IPS-20b (cell line): ENCODE results near the gene GPR32.
"Not testable (repeated sequence)": the region's sequence is repeated elsewhere in the genome, so short reads cannot be mapped to it uniquely, and the experiment has no call there.

Experiments
- H3K27ac ChIP-seq: one replicate; pipeline ENCODE4 v1.5.1; 2013; ENCODE audit warnings: low read length
- H3K27me3 ChIP-seq: 2 replicates; pipeline ENCODE4 v1.6.1; 2013; ENCODE audit warnings: mild to moderate bottlenecking, low read length, inconsistent platforms; ENCODE audit not compliant: insufficient read depth
- H3K36me3 ChIP-seq: 2 replicates; pipeline ENCODE4 v1.6.1; 2013; ENCODE audit warnings: low read depth, mild to moderate bottlenecking, inconsistent platforms, low read length, moderate library complexity; ENCODE audit not compliant: insufficient read depth
- H3K4me1 ChIP-seq: 2 replicates; pipeline ENCODE4 v1.6.1; 2013; ENCODE audit warnings: mild to moderate bottlenecking, control low read depth, inconsistent platforms, low read length, moderate library complexity; ENCODE audit not compliant: insufficient read depth
- H3K4me3 ChIP-seq: 2 replicates; pipeline ENCODE4 v1.5.1; 2013; ENCODE audit warnings: mild to moderate bottlenecking, low read length, inconsistent platforms
- H3K9ac ChIP-seq: 2 replicates; pipeline ENCODE4 v1.6.1; 2013; ENCODE audit warnings: low read depth, mild to moderate bottlenecking, inconsistent platforms, low read length, moderate library complexity
- H3K9me3 ChIP-seq: 2 replicates; pipeline ENCODE4 v1.6.1; 2013; ENCODE audit warnings: mild to moderate bottlenecking, low read depth, low read length, inconsistent platforms; ENCODE audit not compliant: insufficient read depth

Gene GPR32

DNA sequence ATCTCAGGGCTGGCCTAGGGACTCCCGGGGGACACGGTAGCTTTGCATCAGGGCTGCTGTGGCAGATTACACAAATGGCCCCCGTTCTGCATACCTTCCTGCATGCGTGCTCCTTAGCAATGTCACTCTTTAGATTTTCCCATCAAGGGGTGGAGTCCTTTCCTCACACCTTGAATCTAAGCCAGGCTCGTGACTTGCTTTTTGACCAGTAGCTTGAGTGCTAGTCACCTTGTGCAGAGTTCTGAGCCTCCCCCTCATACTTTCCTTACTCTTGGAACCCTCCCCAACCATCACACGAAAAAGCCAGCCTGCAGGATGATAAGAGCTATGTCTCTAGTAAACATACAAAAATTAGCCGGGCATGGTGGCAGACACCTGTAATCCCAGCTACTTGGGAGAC lies 3.2 kb downstream of the GPR32 start:
- not testable (repeated sequence) for H3K27ac ChIP-seq, H3K4me3 ChIP-seq, H3K36me3 ChIP-seq, H3K4me1 ChIP-seq, H3K9ac ChIP-seq
- peaks cover 25% of the 10 kb centered on the region for H3K27me3 ChIP-seq
- peaks cover 29% of the 10 kb centered on the region; the same call in 1 of the 2 replicates for H3K9me3 ChIP-seq

DNA sequence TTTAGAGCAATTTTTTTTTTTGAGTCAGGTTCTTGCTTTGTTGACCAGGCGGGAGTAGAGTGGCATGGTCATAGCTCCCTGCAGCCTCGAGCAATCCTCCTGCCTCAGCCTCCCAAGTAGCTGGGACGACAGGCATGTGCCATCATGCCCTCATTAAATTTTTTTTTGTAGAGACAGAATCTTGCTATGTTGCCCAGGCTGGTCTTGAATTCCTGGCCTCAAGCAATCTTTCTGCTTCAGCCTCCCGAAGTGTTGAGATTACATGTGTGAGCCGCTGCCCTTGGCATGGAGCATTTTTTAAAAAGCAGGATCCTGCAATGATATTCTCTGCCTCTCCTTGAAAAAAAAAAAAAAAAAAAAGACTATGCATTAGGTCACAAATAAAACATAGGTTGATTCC lies 5.9 kb downstream of the GPR32 start:
- no peak overlapping the region for H3K9ac ChIP-seq
- no peak overlapping the region for H3K4me3 ChIP-seq
- H3K9me3 ChIP-seq: peaks cover 36% of the 10 kb centered on the region; the same call in 1 of the 2 replicates
- peaks cover 52% of the 10 kb centered on the region for H3K27me3 ChIP-seq
- no peaks in the 10 kb centered on the region for H3K36me3 ChIP-seq
- no peak overlapping the region for H3K27ac ChIP-seq
- H3K4me1 ChIP-seq: no peaks in the 10 kb centered on the region; the same call in 1 of the 2 replicates

DNA sequence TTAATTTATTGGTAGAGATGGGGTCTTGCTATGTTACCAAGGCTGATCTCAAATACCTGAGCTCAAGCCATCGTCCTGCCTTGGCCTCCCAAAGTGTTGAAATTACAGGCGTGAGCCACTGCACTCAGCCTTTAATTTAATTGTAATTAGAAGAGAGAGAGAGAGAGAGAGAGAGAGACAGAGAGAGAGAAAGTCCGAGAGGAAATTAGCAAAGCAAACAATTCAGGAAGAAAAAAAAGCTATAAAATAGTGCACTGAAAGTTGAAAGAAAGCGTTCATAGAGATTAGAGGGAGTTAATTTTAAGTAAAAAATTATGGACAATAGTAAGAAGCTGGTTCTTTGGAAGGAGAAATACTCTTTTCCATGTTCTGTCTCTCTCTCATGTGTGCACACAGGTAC lies 7.0 kb downstream of the GPR32 start:
- no peak overlapping the region for H3K4me3 ChIP-seq
- no peak overlapping the region for H3K9ac ChIP-seq
- H3K4me1 ChIP-seq: no peaks in the 10 kb centered on the region; the same call in 1 of the 2 replicates
- no peak overlapping the region for H3K27ac ChIP-seq
- peaks cover 53% of the 10 kb centered on the region for H3K27me3 ChIP-seq
- no peaks in the 10 kb centered on the region for H3K36me3 ChIP-seq
- H3K9me3 ChIP-seq: peaks cover 35% of the 10 kb centered on the region; the same call in 1 of the 2 replicates

DNA sequence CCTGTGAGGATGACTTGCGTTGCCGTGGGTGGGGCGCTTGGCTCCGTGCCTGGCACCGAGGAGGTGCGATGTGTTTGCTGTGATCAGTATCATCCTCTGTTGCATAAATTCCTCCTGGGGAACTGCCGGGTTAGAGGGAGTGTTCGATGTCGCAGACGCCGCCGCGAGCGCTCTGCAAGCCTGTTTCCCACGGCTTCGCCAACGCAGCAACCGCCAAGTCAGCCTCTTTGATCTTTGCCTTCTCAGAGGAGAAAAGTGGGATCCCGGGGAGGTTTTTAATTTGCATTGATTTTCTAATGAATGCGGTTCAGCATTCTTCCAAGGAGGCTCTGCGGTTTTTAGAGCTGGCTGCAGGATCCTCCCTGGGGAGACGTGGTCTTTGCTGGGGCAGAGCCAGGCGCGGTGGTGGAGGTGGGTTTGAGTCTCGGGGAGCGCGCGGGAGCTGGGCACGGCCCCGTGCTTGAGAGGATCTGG lies 7.6 kb downstream of the GPR32 start:
- Histone ChIP-seq H3K9ac (no peak overlapping the region), H3K9me3 (peaks cover 31% of the 10 kb centered on the region; the same call in 1 of the 2 replicates), H3K27ac (no peak overlapping the region), H3K4me3 (peak overlapping the region; percentile 1; the same call in 1 of the 2 replicates), H3K27me3 (peaks cover 53% of the 10 kb centered on the region), H3K4me1 (no peaks in the 10 kb centered on the region; the same call in 1 of the 2 replicates), H3K36me3 (no peaks in the 10 kb centered on the region)

DNA sequence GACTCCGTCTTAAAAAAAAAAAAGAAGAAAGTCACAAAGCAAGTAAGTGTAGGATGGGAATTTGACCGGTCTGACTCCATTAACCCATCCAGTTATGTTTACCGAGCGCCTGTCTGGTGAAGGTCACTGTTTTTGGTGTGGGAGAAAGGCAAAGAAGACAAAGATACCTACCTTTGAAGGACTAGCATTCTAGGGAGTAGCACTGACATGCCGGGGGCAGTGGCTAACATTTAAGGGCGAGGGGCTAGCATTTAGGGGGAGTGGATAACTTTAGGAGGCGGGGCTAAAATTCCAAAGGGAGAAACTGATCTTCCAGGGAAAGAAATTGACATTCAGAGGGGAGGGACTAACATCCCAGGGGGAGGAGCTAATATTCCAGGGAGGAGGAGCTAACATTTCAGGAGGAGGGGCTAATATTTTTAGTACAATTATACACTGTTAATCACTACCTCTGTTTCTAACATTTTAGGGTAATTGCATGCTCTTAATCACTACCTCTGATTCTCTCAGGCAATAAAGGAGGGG lies 8.7 kb downstream of the GPR32 start:
- H3K27ac ChIP-seq: no peak overlapping the region
- peaks cover 53% of the 10 kb centered on the region for H3K27me3 ChIP-seq
- H3K4me3 ChIP-seq: no peak overlapping the region
- H3K4me1 ChIP-seq: no peaks in the 10 kb centered on the region; the same call in 1 of the 2 replicates
- peaks cover 26% of the 10 kb centered on the region; the same call in 1 of the 2 replicates for H3K9me3 ChIP-seq
- no peak overlapping the region for H3K9ac ChIP-seq
- H3K36me3 ChIP-seq: no peaks in the 10 kb centered on the region

DNA sequence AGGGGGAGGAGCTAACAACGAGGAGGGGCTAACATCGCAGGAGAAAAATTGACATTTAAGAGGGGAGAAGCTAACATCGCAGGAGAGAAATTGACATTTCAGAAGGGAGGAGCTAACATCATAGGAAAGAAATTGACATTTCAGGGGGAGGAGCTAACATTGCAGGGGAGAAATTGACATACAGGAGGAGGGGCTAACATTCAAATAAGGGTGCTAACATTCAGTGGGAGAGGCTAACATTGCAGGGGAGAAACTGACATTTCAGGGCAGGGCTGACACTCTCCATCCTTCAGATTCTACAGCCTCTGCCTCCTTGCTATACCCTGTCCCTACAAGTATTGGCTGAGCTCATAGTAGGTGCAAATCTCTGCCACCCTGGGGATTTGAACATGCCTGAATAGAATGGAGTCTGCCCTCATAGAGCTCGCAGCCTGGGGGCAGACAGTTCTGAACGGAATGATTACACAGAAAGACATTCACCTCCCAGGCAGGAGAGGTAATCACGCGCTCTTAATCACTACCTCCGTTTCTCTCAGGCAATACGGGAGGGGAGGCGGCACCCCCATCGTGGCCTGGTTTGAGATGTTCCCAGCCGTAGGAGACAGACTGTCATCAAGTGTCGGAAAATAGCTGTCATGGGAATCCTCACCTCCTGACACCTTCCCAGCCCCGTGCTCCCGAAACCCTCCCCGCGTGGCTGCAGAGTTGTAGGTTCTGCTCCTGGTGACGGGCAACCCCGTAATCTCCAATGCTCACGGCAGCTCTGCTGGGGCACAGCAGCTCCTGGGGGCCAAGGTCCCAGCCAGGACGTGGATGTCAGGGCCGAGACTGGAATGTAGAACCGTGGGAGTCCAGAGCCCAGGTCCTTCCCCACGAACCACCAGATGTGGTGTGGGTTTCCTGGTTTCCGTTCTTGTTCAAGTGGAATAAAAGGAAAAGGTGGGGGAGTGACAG lies 9.5 kb downstream of the GPR32 start:
- Histone ChIP-seq H3K4me3 (no peak overlapping the region), H3K9ac (no peak overlapping the region), H3K9me3 (peaks cover 25% of the 10 kb centered on the region), H3K27me3 (peaks cover 53% of the 10 kb centered on the region), H3K4me1 (no peaks in the 10 kb centered on the region; the same call in 1 of the 2 replicates), H3K36me3 (no peaks in the 10 kb centered on the region), H3K27ac (no peak overlapping the region)

DNA sequence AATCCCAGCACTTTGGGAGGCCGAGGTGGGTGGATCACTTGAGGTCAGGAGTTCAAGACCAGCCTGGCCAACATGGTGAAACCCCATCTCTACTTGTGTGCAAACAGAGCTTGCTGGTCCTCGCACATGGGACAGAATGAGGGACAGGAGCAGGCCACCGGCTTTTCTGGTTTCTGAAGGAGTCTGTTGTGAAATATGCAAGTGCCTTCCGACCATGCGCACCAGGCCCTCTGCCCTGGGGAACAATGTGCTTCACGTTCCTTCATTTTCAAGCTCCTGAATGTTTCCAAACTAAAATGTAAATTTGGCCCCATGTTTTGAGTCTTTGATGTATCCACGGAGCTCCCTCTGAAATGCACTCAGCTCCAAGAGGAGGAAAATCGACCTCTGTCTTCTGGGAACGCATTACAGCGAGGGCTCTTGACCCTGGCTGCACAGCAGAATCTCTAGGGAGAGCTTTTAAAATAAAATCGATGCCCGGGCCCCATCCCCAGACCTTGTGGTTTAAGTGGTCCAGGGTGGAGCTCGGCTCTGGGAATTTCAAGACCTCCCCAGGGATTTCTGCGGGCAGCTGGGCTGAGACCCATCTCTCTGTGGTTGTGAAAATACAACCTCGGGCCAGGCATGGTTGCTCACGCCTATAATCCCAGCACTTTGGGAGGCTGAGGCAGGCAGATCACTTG lies 10.6 kb downstream of the GPR32 start:
- H3K9ac ChIP-seq: no peak overlapping the region

DNA sequence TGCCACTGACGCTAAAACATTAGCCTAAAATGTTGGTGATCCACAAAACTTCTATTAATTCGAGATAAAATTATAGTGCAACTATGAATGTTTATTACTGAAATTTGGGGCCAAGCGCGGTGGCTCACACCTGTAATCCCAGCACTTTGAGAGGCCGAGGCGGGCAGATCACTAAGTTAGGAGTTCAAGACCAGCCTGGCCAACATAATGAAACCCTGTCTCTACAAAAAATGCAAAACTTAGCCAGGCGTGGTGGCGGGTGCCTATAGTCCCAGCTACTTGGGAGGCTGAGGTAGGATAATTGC lies 13.5 kb downstream of the GPR32 start:
- Histone ChIP-seq H3K27me3 (peaks cover 24% of the 10 kb centered on the region), H3K9me3 (peaks cover 17% of the 10 kb centered on the region)
- not testable (repeated sequence) for H3K4me1 ChIP-seq, H3K36me3 ChIP-seq, H3K27ac ChIP-seq, H3K9ac ChIP-seq, H3K4me3 ChIP-seq

More for the DNA sequence above, 10.6 kb downstream of the GPR32 start:
- Histone ChIP-seq H3K9me3 (peaks cover 22% of the 10 kb centered on the region), H3K36me3 (no peaks in the 10 kb centered on the region), H3K27ac (no peak overlapping the region), H3K4me3 (no peak overlapping the region), H3K27me3 (peaks cover 47% of the 10 kb centered on the region), H3K4me1 (no peaks in the 10 kb centered on the region; the same call in 1 of the 2 replicates)

DNA sequence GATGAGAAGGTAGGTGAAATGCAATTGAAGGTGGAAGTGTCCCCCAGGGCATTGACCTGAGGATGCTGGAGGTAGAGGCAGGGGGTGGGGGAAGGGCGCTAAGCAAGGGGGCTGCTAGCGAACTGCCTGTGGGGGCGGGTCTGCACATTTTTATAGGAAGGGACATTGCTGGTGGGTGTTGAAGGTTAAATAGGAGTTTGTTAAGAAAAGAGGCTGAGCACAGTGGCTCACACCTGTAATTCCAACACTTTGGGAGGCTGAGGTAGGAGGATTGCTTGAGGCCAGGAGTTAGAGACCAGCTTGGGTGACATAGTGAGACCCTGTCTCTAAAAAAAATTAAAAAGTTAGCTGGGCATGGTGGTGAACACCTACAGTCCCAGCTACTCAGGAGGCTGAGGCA lies 14.4 kb downstream of the GPR32 start:
- Histone ChIP-seq H3K27ac (no peak overlapping the region), H3K9me3 (peaks cover 8% of the 10 kb centered on the region), H3K4me1 (no peaks in the 10 kb centered on the region), H3K27me3 (peaks cover 15% of the 10 kb centered on the region), H3K9ac (no peak overlapping the region), H3K36me3 (no peaks in the 10 kb centered on the region), H3K4me3 (no peak overlapping the region)

DNA sequence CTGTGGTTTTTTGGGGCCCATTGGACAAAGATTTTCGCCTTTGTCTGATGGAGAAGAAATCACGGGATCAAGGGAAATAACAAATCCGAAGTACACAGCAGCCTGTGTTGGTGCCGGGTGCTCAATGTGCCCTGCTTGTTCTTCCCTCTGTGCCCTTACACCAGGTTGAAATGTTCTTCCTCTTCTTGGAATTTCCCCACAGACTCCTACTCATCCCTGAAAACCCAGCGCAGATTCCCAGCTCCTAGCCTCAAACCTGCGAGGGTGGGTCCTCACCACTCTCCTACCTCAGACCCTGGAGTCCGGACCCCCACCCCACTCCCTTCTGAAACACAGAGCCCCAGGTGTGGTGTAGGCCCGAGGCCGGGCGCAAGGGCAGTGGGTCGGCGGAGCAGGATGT lies 15.1 kb downstream of the GPR32 start:
- H3K27ac ChIP-seq: no peak overlapping the region
- H3K36me3 ChIP-seq: no peaks in the 10 kb centered on the region
- no peaks in the 10 kb centered on the region for H3K4me1 ChIP-seq
- H3K9me3 ChIP-seq: peaks cover 5% of the 10 kb centered on the region
- no peak overlapping the region for H3K4me3 ChIP-seq
- H3K27me3 ChIP-seq: peaks cover 9% of the 10 kb centered on the region
- no peak overlapping the region for H3K9ac ChIP-seq

DNA sequence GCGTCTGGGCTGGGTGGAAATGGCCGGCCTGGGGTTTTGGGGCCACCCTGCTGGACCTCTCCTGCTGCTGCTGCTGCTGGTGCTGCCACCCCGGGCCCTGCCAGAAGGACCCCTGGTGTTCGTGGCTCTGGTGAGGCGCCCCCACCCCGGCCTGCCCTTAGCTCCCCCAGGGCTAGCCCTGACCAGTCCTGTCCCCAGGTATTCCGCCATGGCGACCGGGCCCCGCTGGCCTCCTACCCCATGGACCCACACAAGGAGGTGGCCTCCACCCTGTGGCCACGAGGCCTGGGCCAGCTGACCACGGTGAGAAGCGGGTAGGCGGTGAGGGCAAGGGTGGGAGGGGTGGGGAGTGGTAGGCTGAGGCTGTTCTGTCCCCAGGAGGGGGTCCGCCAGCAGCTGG lies 20.1 kb downstream of the GPR32 start, which contains the start of gene ACP4:
TSS of gene ACP4 (plus strand) at position 20 of the 400 bp plus-strand sequence. CDS start at position 20, 0 bp downstream.
- Histone ChIP-seq H3K27me3 (no peaks in the 10 kb centered on the region), H3K27ac (no peak within 1 kb of the TSS), H3K4me3 (no peak within 1 kb of the TSS), H3K4me1 (no peaks in the 10 kb centered on the region), H3K9ac (no peak within 1 kb of the TSS), H3K36me3 (peaks cover under 1% of the 10 kb centered on the region; the same call in 1 of the 2 replicates), H3K9me3 (no peaks in the 10 kb centered on the region)
